Kidney (tissue), 14 donors: ENCODE measurements around the gene RECK. TPM values are rescaled to one million over a fixed set of nuclear protein-coding genes. Genes with fewer than 3 reads are reported as not detected.

Experiments
- DNase-seq, 5 donors: peaks; one replicate each; pipeline ENCODE4 v3.0.0-alpha.2; 2013 to 2020
- FAIRE-seq: peaks from 2 replicates; lab custom pipeline; 2012; peaks lifted over from hg19 to GRCh38; lab: Jason Lieb, UNC
- H3K27ac ChIP-seq, 2 donors: one replicate each; pipeline ENCODE4 v1.7.0; 2013; ENCODE audit warnings: low read depth in 2 of 2, low read length in 2 of 2, inconsistent platforms in 1 of 2
- H3K27me3 ChIP-seq: one replicate; pipeline ENCODE4 v1.7.1; 2013; ENCODE audit warnings: low read length, inconsistent platforms; ENCODE audit not compliant: control insufficient read depth, insufficient read depth
- H3K36me3 ChIP-seq, 3 donors: one replicate each; pipeline versions ENCODE4 v1.7.0 to v1.7.1; 2013; ENCODE audit warnings: low read length in 3 of 3, control low read depth in 1 of 3, inconsistent platforms in 1 of 3; ENCODE audit not compliant: insufficient read depth in 3 of 3, control insufficient read depth in 2 of 3
- H3K4me1 ChIP-seq, 3 donors: one replicate each; pipeline versions ENCODE4 v1.7.0 to v1.7.1; 2013; ENCODE audit warnings: low read length in 3 of 3, inconsistent platforms in 1 of 3, low read depth in 1 of 3; ENCODE audit not compliant: control insufficient read depth in 2 of 3, insufficient read depth in 2 of 3
- H3K4me3 ChIP-seq, 3 donors: one replicate each; pipeline versions ENCODE4 v1.7.0 to v1.8.1; 2013; ENCODE audit warnings: low read length in 3 of 3, control low read depth in 1 of 3, inconsistent platforms in 1 of 3
- H3K9ac ChIP-seq, 3 donors: one replicate each; pipeline versions ENCODE4 v1.7.0 to v1.7.1; 2013; ENCODE audit warnings: low read length in 3 of 3, control low read depth in 1 of 3, inconsistent platforms in 1 of 3
- H3K9me3 ChIP-seq, 3 donors: one replicate each; pipeline versions ENCODE4 v1.7.0 to v1.7.1; 2013; ENCODE audit warnings: low read length in 3 of 3, control low read depth in 1 of 3, inconsistent platforms in 1 of 3; ENCODE audit not compliant: control insufficient read depth in 2 of 3, insufficient read depth in 1 of 3
- CTCF ChIP-seq: IDR thresholded peaks from 3 replicates; pipeline ENCODE4 v1.5.1; 2012; ENCODE audit warnings: mild to moderate bottlenecking, moderate library complexity, borderline replicate concordance; ENCODE audit not compliant: insufficient read depth; ENCODE audit errors: extremely low read depth
- intact Hi-C: fragments of 100-400 bp; cut with DNase I; formaldehyde crosslinking; loops from one replicate; pipeline ENCODE4 v1.11.1; 2022
- polyA plus RNA-seq: library from polyadenylated mRNA; stranded (reverse); fragments of 350-450 nt; fragmentation: Illumina TruSeq; extraction: RNeasy Lipid Tissue Mini Kit (QIAGEN cat#74804); gene quantifications from one replicate; pipeline ENCODE4 v1.2.3, GENCODE V29; 2014; ENCODE audit warnings: low read depth, low replicate concordance; ENCODE audit not compliant: insufficient read depth
- total RNA-seq: library from RNA; stranded (reverse); fragmentation: NEBNext Ultra II Directional; extraction: Animal tissue kit (Norgen Biotek cat#: 25700); gene quantifications from one replicate; pipeline ENCODE4 v1.2.1, GENCODE V29; 2021
- donor health status: control.
- donor health status: control.
- donor health status: control.
- donor health status: control.
- donor health status: control.
- donor health status: DM: yes; HTN: yes; CAD: no.
- donor health status: Normal renal cell carcinoma (clear cell type).

Gene RECK
- total and polyA plus RNA-seq, 2 donors from 2014 or later, result 4.5 to 10.4 TPM

- H3K4me1 ChIP-seq, result peaks cover 0 to 4% (median 0%) of the 10 kb centered on the region in 3 donors
- DNase-seq (peak in 2 of 5 donors; percentile 72 to 98), FAIRE-seq (no peak)
- TF ChIP-seq CTCF, result no peak
- H3K36me3 ChIP-seq, result no peaks in the 10 kb centered on the region
- no peak overlapping the region for H3K4me3 ChIP-seq
- no peaks in the 10 kb centered on the region for H3K27me3 ChIP-seq
- intact Hi-C loops, result no loop called here
- H3K9ac ChIP-seq, result no peak overlapping the region
- no peak overlapping the region for H3K27ac ChIP-seq
- H3K9me3 ChIP-seq, result peaks cover 0 to 4% (median 0%) of the 10 kb centered on the region in 3 donors
Observed at GRCh38 chr9:36148311-36149051, 111.8 kb downstream of the RECK start.

GRCh38 chr9:36149197-36149596 lies 112.5 kb downstream of the RECK start:
- Histone ChIP-seq H3K27me3 (no peaks in the 10 kb centered on the region), H3K9me3 (peaks cover 0 to 4% (median 0%) of the 10 kb centered on the region in 3 donors), H3K4me1 (peaks cover 0 to 4% (median 2%) of the 10 kb centered on the region in 3 donors), H3K4me3 (no peak overlapping the region), H3K36me3 (no peaks in the 10 kb centered on the region), H3K9ac (no peak overlapping the region), H3K27ac (no peak overlapping the region)
- TF ChIP-seq CTCF, result no peak
- peak in 1 of 5 donors; percentile 65 for DNase-seq
- FAIRE-seq, result no peak
- intact Hi-C loops, result no loop called here

GRCh38 chr9:36150574-36151315 lies 114.0 kb downstream of the RECK start:
- peaks cover 0 to 10% (median 8%) of the 10 kb centered on the region in 3 donors for H3K4me1 ChIP-seq
- peaks cover 0 to 2% (median 0%) of the 10 kb centered on the region in 3 donors for H3K9me3 ChIP-seq
- no peak for TF ChIP-seq CTCF
- intact Hi-C loops, result no loop called here
- no peak overlapping the region for H3K27ac ChIP-seq
- no peaks in the 10 kb centered on the region for H3K27me3 ChIP-seq
- FAIRE-seq (no peak), DNase-seq (peak in 1 of 5 donors; percentile 43)
- no peak overlapping the region for H3K4me3 ChIP-seq
- no peak overlapping the region for H3K9ac ChIP-seq
- no peaks in the 10 kb centered on the region for H3K36me3 ChIP-seq
